K562 (cell line): ENCODE measurements around the gene DHX29. TPM values are rescaled to one million over a fixed set of nuclear protein-coding genes. Genes with fewer than 3 reads are reported as not detected.
A peak's percentile ranks its signal among the peaks of the same experiment; 100 is the strongest.

Experiments
- ATF7 ChIP-seq: fragments of 450-650 bp; IDR thresholded peaks from 2 replicates; pipeline ENCODE4 v1.7.1; 2014; ENCODE audit warnings: mild to moderate bottlenecking, moderate library complexity
- DPF2 ChIP-seq: fragments of 450-650 bp; IDR thresholded peaks from 2 replicates; pipeline ENCODE4 v1.6.1; 2016
- MTA3 ChIP-seq: fragments of 450-650 bp; formaldehyde crosslinking; IDR thresholded peaks from 2 replicates; pipeline ENCODE4 v1.6.1; 2017; ENCODE audit warnings: mild to moderate bottlenecking, borderline replicate concordance
- SMARCA5 ChIP-seq: fragments of 450-650 bp; IDR thresholded peaks from 2 replicates; pipeline ENCODE4 v1.6.1; 2016
- TOE1 ChIP-seq, 2 experiments: fragments of 450-650 bp in 1 of 2; sonication (generic) in 1 of 2; formaldehyde crosslinking in 1 of 2; IDR thresholded peaks; 2 replicates each; pipeline versions ENCODE4 v1.7.1 to v1.8.0; 2016 to 2022; ENCODE audit warnings: borderline replicate concordance in 2 of 2, mild to moderate bottlenecking in 2 of 2, antibody characterized with exemption in 1 of 2, inconsistent platforms in 1 of 2, low read depth in 1 of 2, missing genetic modification reagents in 1 of 2, moderate library complexity in 1 of 2
- YY1 ChIP-seq, 3 experiments: IDR thresholded peaks; 2 replicates each; pipeline ENCODE4 v1.6.1; 2011; ENCODE audit warnings: low read length in 2 of 3, mild to moderate bottlenecking in 2 of 3, moderate library complexity in 2 of 3, borderline replicate concordance in 1 of 3, control low read depth in 1 of 3, low read depth in 1 of 3; ENCODE audit not compliant: insufficient read depth in 3 of 3, insufficient replicate concordance in 2 of 3, control insufficient read depth in 1 of 3, insufficient read length in 1 of 3; ENCODE audit errors: extremely low read depth in 1 of 3
- ZNF766 ChIP-seq: fragments of 200-800 bp; sonication (Bioruptor generic); conservative IDR thresholded peaks from 2 replicates; pipeline ENCODE4 v1.6.1; 2016; ENCODE audit warnings: missing genetic modification characterization, missing compliant biosample characterization
- polyA plus RNA-seq, 8 experiments: library from polyadenylated mRNA; depleted of rRNA in 4 of 8; stranded (reverse) in 5 of 8; unstranded in 3 of 8; fragments of >200 nt; fragmentation: Nextera tagmentation in 2 of 8; fragmentation: Illumina TruSeq in 1 of 8; extraction: Ambion mirVana in 2 of 8; extraction: Trizol in 1 of 8; gene quantifications; 2 replicates each; pipeline versions ENCODE4 v1.2.1 to v1.2.3, GENCODE V29; 2011 to 2014; ENCODE audit warnings: inconsistent platforms in 1 of 8, missing spikeins in 1 of 8
- total RNA-seq, 7 experiments: library from RNA; depleted of rRNA in 6 of 7; stranded (reverse); fragments of >200 nt in 6 of 7; fragmentation: Illumina TruSeq in 2 of 7; extraction: Trizol in 2 of 7; gene quantifications; 2 replicates each; pipeline versions ENCODE4 v1.2.1 to v1.2.3, GENCODE V29; 2011 to 2021; ENCODE audit warnings: low replicate concordance in 1 of 7
- TF ChIP-seq, protein P1 (sequence below): fragments of 450-650 bp; IDR thresholded peaks from 2 replicates; pipeline ENCODE4 v1.6.1; 2018; ENCODE audit not compliant: partially characterized antibody

Gene DHX29
- total and polyA plus RNA-seq, 9 of the 15 experiments (the other 6 are each of a cell fraction or from before 2014, with no cell fraction given), result 7.5 to 42.1 (median 25.0) TPM

DNA sequence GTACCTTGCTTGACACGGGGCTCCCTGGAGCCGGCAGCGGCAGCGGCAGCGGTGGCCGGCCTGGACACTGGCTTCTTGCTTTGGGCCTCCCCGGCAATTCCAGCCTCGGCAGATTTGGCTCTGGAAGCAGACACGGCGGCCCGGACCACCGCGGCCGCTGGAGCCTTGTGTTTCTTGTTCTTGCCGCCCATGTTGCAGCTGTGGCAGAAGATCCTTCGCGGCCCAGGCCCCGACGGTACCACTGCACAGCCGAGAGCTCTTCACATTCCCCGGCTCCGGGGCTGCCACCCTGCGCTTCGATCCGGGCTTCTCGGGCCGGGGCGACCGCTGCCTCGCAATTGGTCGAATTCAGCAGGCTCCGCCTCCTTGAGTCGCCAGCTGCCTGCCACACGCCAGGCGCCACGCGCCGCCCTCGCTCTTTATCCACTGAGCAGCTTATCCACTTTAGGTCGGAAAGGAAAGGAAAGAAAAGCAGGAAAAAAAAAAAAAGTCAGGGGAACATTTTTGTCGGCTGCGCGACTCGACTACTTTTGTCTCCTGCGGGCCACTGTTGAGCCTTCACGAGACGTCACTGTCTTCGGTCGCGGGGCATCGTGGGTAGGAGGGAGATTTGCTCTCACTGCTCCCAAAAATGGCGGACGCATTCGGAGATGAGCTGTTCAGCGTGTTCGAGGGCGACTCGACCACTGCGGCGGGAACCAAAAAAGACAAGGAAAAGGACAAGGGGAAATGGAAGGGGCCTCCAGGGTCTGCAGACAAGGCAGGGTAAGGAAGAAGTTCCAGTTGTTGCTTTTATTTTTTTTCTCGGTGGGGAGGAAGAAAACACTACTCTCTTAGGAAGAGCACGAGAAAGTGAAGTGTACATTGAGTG, at the start of gene DHX29, which contains the start of gene MTREX (continued):
- TF ChIP-seq TOE1 (IDR thresholded peaks at IDR 0.05; ENCODE audit: borderline replicate concordance), result peak; percentile 84; the same call in 1 of the 2 replicates
- no peak for TF ChIP-seq TOE1 (CRISPR knock-in tag; IDR thresholded peaks at IDR 0.05; ENCODE audit: borderline replicate concordance, low read depth)
- TF ChIP-seq ATF7, result peak; percentile 95
- TF ChIP-seq, protein P1, sequence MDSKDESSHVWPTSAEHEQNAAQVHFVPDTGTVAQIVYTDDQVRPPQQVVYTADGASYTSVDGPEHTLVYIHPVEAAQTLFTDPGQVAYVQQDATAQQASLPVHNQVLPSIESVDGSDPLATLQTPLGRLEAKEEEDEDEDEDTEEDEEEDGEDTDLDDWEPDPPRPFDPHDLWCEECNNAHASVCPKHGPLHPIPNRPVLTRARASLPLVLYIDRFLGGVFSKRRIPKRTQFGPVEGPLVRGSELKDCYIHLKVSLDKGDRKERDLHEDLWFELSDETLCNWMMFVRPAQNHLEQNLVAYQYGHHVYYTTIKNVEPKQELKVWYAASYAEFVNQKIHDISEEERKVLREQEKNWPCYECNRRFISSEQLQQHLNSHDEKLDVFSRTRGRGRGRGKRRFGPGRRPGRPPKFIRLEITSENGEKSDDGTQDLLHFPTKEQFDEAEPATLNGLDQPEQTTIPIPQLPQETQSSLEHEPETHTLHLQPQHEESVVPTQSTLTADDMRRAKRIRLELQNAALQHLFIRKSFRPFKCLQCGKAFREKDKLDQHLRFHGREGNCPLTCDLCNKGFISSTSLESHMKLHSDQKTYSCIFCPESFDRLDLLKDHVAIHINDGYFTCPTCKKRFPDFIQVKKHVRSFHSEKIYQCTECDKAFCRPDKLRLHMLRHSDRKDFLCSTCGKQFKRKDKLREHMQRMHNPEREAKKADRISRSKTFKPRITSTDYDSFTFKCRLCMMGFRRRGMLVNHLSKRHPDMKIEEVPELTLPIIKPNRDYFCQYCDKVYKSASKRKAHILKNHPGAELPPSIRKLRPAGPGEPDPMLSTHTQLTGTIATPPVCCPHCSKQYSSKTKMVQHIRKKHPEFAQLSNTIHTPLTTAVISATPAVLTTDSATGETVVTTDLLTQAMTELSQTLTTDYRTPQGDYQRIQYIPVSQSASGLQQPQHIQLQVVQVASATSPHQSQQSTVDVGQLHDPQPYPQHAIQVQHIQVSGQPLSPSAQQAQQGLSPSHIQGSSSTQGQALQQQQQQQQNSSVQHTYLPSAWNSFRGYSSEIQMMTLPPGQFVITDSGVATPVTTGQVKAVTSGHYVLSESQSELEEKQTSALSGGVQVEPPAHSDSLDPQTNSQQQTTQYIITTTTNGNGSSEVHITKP, result peak; percentile 37
- TF ChIP-seq YY1 (IDR thresholded peaks at IDR 0.05; ENCODE audit: borderline replicate concordance in 1 of 3, control insufficient read depth in 1 of 3, extremely low read depth in 1 of 3, insufficient read depth in 3 of 3, insufficient read length in 1 of 3, insufficient replicate concordance in 2 of 3, low read depth in 1 of 3, low read length in 2 of 3), result peak; percentile 81 to 98 (median 95)
- peak; percentile 65 for TF ChIP-seq DPF2
- TF ChIP-seq ZNF766, result no peak
- no peak; the same call in none of the 2 replicates for TF ChIP-seq SMARCA5
- peak; percentile 99 for TF ChIP-seq MTA3
